Activated CD8-positive, alpha-beta memory T cell treated with anti-CD3 and anti-CD28 coated beads, Interleukin-2, amount 50 U/mL, for 24 hours (primary cell): ENCODE measurements around the gene LCOR.
"Not testable (repeated sequence)": the region's sequence is repeated elsewhere in the genome, so short reads cannot be mapped to it uniquely, and the experiment has no call there.

Source experiments
- DNase-seq: peaks from one replicate; pipeline ENCODE4 v3.0.0-alpha.2; 2020; ENCODE audit errors: extremely low read depth

Gene LCOR

DNA sequence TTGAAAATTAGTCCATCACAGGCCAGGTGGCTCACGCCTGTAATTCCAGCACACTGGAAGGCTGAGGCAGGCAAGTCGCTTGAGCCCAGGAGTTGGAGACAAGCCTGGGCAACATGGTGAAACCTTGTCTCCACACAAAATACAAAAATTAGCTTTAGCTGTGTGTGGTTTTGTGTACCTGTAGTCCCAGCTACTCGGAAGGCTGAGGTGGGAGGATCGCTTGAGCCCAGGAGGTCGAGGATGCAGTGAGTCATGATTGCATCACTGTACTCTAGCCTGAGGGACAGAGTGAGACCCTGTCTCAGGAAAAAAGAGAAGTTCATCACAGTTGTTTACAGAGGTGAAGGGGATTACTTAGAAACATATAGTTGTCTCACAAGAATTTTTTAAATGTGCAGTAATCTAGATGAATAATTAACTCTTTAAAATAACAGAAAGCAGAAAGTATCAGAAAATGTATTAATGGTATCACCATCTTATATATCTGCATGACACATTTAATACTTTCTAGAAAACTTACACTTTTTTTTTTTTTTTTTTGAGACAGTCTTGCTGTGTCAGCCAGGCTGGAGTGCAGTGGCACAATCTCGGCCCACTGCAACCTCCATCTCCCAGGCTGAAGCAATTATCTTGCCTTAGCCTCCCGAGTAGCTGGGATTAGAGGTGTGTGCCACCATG is 8.9 kb downstream of the LCOR start:
- no peak for DNase-seq

DNA sequence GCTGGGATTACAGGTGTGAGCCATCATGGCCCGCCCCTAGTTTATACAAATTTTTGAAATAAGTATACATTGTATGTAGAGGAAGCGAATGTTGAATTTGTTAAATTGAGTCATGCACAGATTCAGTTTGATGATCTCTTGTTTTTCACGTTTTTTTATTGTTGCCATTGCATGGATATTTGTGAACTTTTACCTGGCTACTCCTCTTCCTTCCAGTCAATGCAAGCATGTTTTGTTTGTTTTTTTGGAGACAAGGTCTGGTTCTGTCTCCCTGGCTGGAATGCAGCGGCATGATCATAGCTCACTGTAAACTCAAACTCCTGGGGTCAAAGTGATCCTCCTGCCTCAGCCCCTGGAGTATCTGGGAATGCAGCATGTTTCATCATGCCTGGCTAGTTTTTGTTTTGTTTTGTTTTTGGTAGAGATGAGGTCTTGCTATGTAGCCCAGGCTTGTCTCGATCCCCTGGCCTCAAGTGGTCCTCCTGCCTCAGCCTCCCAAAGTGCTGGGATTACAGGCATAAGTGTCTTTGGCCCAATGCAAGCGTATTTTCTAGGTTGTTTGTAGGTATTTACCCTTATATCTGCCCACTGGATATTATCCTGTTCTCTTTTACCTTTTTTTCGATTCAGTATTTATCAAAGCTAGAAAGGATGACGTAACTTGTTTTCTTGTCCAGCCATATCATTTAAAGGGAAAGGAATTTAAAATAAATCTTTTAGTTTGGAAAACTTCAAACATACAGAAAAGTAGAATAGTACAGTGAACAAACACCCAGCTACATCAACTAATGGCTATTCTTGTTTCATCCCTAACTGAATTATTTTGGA is 11.0 kb downstream of the LCOR start:
- no peak for DNase-seq

DNA sequence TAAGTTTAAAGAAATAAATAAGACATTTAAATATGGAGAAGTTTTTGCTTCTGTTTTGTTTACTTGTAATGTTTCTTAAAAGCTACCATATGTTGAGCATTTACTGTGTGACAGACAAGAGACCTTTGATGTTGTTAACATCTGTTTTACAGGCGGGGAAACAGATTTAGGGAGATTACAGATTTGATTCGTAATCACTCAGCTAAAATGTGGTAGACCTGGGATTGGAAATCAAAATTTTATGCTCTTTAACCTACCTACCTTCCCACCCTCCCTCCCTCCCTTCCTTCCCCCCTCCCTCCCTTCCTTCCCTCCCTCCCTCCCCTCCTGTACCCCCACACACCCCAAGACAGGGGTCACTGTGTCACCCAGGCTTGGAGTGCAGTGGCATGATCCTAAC is 11.7 kb downstream of the LCOR start:
- DNase-seq: no peak

- no peak for DNase-seq
Observed at GRCh38 chr10:96846395-96846794, 14.3 kb downstream of the LCOR start.

- no peak for DNase-seq
Observed at GRCh38 chr10:96846926-96847325, 14.8 kb downstream of the LCOR start.

GRCh38 chr10:96847356-96847755 is 15.3 kb downstream of the LCOR start:
- DNase-seq: not testable (repeated sequence)

GRCh38 chr10:96850113-96850512 is 18.0 kb downstream of the LCOR start:
- no peak for DNase-seq

DNA sequence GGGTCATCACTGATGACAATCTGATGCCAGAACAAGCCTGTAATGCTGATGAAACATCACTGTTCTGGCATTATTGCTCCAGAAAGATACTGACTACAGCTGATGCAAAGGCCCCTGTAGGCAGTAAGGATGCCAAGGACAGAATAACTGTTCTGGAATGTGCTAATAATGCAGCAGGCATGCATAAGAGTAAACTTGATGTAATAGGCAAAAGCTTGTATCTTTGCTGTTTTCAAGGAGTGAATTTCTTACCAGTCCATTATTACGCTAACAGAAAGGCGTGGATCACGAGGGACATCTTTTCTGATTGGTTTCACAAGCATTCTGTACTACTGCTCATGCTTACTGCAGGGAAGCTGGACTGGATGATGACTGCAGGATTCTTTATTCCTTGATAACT is 18.7 kb downstream of the LCOR start:
- no peak for DNase-seq

DNA sequence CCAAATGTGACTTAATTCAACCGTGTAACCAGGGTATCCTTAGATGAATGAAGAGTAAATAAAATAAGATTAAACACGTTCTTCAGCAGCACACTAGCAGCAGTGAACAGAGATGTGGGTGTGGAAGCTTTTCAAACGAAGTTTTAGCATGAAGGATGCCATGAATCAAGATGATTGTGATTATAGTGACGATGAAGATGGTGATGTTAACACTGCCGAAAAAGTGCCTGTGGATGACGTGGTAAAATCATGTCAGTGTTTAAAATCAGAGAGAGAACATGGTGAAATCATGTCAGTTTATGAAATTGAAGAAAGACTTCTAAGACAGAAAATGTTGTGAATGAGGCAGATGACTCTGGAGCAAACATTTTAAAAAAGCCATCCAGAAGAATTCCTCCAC is 19.2 kb downstream of the LCOR start:
- DNase-seq: no peak

DNA sequence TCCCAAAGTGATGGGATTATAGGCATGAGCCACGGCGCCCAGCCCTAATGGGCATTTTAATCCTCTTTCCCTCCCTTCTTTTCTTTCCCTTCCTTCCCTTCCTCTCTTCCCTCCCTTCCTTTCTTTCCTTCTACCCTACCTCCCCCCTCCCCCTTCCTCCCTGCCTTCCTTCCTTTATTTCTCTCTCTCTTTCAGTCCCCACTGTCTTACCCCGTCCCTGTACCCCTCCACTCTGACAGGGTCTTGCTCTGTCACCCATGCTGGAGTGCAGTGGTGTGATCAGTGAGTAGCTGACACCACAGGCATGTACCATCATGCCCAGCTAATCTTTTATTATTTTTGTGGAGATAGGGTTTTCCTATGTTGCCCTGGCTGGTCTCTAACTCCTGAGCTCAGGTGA is 24.2 kb downstream of the LCOR start:
- no peak for DNase-seq

- DNase-seq: no peak
Observed at GRCh38 chr10:96857301-96858012, 25.4 kb downstream of the LCOR start.

DNA sequence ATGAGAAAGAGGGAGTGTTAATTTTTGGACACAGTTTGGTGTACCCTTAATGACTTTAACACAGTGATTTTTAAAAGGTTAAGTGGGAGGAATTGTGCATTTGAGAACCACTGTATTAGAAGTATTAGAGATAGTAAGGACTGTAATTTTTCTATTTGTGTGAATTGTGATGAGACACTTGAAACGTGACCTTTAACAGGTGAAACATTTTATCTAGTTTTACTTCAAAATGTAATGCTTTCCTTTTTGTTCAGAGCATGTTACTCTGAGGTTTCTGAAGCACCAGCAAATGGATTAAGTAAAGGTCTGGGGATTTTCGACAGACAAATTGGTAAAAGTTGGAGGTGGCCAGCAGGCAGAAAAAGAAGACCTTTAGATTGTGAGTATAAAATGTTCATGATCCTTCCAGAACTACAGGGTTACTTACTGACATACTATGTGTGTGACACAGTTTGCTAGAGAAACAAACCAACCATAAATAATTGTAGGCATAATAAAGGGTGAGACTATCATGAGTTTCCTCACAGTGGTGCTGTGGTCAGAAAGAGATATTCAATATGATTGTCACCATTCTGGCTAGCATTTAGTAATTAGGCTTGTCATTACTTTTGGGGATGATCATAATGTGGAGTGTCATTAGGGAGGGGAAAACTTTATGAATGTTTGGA is 26.1 kb downstream of the LCOR start:
- DNase-seq: no peak

DNA sequence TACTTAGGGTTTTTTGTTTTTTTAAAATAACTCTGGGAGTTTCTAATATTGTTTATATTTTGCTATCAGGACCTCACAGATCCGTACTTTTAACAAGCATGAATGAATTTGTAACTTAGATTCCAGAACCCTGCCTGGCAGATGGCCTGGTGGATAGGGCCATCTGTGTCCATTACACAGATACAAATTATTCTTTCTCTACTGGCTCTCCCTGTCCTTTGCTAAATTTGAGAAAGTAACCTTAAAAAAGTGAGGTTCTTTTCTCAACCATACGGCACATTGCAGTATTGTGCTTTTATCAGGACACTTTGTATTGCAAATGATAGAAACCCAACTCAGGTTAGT is 26.6 kb downstream of the LCOR start:
- no peak for DNase-seq

DNA sequence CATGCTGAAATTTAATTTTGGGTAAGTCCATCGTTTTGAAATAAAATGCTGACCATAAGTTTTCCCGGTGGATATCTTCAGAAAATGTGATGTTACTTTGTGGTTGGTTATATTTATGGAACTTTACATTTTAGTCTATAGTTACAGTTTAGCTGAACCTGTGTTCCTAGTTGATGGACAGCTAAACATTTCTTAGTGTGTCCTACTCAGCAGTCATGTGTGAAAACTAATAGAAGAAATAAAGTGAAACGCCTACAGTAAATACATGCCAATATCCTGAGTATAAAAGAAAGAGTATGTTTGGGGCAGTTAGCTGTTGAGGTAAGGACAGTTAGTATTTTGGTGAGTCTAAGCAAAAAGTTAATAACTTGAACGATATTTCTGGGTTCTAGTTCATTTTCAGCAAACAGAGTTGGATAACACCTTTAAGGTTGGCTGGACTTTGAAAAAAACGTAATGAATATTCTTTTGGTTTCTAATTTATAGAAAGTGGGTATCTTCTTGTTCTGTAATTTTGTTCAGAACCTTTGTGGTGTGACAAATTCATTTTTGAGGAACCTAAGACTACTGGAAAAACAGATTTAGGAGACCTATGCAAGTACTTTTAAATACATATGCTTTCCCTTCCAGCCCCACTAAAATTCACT is 28.7 kb downstream of the LCOR start:
- DNase-seq: no peak

GRCh38 chr10:96863922-96864543 is 31.9 kb downstream of the LCOR start:
- DNase-seq: no peak

- no peak for DNase-seq
Observed at GRCh38 chr10:96873086-96873485, 41.0 kb downstream of the LCOR start.

- no peak for DNase-seq
Observed at GRCh38 chr10:96873756-96874467, 41.8 kb downstream of the LCOR start.

DNA sequence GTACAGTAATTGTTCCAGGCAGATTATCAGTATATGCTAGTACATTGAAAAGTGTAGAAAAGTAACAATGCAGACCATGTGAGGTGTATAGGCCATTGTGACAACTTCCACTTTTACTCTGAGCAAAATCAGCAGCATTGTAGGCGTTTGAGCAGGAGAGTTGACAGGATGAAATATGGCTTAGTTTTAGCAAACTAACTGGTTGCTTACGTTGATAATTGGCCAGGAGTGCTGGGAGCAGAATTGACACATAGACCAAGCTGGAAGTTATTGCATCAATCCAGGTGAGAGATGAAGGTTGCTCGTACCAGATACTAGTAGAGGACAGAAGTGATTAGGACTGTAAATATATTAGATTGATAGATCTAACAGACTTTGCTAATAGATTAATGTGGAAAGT is 46.0 kb downstream of the LCOR start:
- DNase-seq: no peak

- no peak for DNase-seq
Observed at GRCh38 chr10:96880575-96880974, 48.5 kb downstream of the LCOR start.

- no peak for DNase-seq
Observed at GRCh38 chr10:96889415-96890171, 57.5 kb downstream of the LCOR start.
